Astrocyte of the hippocampus (primary cell): ENCODE data around the gene CA11.

Source experiments
- DNase-seq: peaks from one replicate; pipeline ENCODE4 v3.0.0; 2011; ENCODE audit warnings: low read depth, low spot score

Gene CA11

DNA sequence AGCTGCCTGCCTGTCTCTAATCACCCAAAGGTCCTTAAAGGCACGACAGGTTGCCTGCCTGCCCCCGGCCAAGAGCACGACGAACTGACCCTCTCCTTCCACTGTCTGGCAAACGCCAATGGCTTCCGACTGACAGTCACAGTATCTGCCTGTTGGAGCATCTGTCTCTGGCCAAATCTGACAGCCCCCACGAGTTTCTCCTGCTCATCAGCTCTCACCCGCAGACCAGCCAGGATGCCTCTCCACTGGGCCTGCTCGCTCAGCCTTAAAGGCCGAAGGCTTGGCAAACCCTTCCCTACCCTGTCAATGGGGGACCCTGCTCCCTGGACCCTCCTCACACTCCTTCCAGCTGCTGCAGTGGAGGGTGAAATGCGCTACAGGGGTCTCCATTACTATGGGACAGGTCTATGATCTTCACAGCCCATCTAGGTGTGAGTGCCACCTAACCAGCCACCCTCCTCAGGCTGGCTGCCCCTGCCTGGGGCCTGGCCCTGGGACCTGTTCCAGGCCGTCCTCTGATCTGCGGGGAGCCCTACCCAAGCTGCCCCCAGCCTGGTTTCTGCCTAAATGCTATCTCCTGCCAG is 32.0 kb downstream of the CA11 start:
- no peak for DNase-seq

DNA sequence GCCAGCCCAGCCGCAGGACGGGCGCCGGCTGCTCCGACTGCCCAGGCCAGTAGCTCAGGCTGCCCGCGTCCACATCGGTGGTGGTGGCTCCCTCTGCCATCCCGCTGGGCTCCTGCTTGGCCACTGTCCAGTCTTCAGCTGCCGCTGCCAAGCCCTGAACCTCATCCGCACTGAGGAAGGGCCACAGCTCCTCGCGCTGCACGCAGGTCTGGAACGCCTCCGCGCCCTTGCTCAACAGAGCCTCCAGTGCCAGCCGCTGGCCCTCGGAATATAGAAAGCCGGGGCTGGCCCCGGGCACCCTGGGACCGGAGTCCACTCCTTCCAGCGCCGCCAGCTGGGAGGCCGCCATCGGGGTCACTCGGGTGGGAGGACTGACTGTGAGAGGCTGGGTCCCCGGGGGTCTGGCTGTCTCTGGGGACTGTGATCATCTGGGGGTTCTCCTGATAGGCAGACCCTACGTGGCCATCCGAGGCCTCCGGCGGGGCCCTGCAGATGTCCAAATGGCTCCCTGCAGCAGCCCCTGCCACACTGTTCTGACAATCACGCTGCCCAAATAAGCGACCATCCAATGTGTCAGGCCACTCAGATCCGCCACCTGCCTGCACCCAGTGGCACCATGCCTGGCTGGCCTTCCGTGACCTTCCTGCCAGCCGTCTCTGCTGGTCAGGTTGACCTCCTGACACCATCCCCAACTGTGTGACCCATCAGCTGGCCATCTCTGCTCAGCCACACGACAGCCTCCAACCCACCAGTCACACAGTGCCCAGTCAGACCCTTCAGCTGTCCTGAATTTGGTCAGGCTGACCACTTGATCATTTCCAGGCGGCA is 32.7 kb downstream of the CA11 start:
- peak; percentile 25 for DNase-seq

DNA sequence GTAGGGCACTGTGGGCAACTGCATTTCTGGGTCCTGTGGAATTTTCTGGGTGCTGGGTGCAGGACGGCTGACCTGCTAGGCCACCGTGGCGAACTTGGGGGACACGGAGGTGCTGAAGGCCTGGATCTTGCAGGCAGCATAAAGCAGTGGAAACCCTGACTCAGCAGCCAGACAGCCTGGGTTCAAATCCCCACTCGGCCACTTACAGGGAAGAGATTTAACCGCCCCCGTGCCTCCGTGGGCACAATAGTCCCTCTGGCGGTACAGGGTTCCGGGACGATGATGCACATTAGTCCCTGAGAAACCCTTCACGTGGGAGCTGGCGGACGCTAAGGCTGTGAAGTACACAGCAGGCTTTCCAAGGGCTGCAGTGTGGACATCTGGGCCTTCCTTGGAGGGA is 34.1 kb downstream of the CA11 start:
- no peak for DNase-seq

DNA sequence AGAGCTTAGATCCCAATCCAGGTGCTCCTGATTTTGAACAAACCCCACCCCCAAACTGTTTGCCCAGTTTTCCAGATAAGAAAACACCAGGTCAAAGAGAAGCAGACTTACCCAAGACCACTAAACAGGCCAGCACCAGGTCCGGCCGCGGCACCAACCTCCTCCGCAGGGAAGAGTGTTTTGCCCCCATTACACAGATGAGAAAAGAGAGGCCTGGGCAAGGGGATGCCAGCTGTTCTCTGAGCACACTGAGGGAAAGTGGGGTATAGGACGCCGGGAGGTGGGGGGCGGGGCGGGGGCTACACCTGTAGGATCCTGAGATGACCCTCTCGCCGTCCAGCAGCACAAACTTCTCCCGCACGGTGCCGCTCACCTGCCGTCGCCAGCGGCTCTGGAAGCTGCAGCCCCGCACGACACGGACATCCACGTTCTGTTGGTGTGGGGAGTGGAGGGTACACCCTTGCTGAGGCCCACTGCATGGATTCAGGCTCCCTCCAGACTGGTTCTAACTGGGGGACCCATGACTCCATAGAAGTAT is 36.3 kb downstream of the CA11 start:
- DNase-seq = no peak

DNA sequence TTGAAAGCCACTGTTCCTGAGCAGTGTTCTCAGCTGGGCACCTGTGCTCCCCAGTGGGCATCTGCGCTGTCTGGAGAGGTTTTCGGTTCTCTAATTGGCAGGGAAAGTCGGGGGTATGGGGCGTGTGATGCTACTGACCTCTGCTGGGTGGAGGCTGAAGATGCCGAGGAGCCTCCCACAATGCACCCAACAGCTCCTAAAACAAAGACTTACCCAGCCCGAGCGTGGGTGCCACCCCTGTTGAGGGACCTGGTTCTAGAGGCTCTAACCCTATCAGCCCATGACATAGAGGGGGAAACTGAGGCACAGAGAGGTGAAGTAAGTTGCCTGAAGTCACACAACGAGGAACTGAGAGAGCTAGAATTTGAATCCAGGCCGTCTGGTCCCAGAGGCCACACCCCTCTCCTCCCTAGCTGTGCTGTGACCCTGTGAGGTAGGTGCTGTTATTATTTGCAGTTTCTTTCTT is 37.2 kb downstream of the CA11 start:
- peak; percentile 61 for DNase-seq

DNA sequence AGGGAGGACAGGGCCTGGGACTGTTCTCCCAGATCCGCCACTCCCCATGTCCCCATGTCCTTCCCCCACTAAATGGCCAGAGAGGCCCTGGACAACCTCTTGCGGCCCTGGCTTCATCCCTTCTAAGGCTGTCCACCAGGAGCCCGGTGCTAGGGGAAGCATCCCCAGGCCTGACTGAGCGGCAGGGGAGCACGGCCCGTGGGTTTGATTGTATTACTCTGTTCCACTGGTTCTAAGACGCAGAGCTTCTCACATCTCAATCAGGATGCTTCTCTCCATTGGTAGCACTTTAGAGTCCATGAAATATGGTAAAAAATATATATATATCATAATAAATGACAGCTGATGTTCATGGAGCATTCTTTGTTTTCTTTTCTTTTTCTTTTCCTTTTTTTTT is 38.6 kb downstream of the CA11 start:
- no peak for DNase-seq

DNA sequence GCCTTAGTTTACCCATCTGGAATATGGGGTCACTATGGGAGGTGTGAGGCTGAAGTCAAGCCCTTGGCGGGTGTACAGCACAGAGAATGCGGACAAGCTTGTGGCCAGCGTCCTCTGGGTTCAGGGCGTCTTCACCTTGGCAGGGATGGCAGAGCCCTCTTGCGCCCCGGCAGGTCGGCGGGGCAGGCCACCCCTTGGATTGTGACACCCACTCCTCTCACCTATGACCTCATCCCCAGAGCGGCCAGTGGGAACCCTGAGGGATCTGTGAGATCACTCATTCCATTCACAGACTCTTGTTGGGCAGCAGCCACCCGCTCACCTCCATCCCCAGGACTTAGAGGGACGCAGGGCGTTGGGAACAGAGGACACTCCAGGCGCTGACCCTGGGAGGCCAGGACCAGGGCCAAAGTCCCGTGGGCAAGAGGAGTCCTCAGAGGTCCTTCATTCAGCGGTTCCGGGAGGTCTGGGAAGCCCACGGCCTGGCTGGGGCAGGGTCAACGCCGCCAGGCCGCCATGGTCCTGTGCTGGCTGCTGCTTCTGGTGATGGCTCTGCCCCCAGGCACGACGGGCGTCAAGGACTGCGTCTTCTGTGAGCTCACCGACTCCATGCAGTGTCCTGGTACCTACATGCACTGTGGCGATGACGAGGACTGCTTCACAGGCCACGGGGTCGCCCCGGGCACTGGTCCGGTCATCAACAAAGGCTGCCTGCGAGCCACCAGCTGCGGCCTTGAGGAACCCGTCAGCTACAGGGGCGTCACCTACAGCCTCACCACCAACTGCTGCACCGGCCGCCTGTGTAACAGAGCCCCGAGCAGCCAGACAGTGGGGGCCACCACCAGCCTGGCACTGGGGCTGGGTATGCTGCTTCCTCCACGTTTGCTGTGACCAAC is 39.3 kb downstream of the CA11 start, which contains the start of gene SPACA4:
Gene SPACA4 (plus strand): TSS at position 280 of the 896 bp plus-strand sequence. CDS start 237 bp downstream, at position 517.
- no peak for DNase-seq

DNA sequence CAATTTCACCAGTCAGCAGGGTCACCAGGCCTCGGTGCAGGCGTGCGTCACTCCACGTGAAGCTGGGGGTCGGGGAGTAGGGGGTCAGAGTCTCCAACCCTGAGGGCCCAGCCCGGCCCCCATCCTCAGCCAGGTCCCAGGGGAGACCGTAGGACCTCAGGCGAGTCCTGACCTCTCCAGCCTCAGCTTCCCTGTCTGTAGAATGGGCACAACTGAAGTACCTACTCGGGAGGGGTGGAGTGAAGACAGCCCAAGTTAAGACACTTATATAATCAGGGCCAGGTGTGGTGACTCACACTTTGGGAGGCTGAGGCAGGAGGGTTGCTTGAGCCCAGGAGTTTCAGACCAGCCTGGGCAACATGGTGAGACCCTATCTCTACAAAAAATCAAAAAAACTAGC is 42.1 kb downstream of the CA11 start:
- no peak for DNase-seq

DNA sequence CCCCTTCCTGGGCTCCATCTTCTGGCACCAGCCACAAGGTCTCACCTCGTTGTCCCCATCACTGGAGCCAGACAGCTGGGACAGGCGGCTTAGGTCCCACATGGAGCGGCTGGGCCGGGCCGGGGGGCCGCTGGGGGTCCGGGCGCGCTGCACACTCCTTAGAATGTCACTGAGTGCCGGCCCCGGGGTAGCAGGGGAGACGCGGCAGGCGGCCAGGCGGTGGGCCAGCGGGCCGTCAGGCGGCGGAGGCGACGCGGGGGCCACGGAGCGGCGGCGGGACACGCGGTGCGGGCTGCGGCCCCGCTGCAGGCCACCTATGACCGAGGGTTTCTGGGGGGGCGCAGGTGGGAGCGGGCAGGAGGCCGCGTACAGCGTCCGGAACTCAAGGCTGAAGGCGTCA is 42.5 kb downstream of the CA11 start:
- DNase-seq = no peak

DNA sequence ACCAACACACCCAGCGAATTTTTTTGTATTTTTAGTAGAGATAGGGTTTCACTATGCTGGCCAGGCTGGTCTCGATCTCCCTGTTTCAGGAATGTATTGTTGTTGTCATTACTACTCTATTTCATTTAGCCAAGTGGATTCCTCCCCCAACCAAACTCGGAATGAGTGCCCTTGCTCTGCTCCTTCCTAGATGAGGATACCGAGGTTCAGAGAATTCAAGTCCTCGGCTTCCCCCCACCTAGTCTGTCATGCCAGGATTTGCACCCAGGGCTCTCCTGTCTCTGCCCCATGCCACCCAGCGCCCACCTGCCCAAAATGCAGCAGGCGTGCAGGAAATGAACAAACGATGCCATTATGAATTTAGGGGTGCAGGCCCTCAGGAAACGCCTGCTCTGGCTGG is 43.0 kb downstream of the CA11 start:
- DNase-seq = no peak

DNA sequence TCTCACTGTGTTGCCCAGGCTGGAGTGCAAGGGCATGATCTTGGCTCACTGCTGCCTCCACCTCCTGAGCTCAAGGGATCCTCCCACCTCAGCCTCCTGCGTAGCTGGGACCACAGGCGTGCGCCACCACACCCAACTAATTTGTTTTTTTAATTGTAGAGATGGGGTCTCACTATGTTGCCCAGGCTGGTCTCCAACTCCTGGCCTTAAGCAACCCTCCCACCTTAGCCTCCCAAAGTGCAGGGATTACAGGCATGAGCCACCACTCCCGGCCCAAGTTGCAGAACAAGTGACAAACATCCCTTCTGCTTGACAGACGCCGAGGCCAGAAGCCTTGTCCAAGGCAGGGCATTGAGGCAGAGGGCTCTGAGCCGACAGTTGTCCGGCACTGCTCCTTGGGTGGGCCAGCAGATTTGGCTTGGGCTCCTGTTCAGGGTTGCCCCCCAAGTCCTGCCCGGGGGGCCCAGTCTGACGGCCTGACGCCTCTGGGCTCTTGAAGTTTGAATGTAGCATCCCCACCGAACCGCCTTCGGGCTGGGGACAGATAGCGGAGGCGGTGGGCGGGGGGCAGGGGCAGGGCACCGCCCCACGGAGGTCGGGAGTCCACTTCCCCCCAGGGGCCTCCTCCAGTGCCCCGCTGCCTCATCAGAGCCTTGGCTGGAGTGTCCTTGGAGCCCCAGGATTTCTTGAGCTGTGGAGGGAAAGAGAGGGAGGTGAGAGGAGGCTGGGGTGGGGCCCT is 45.1 kb downstream of the CA11 start:
- no peak for DNase-seq

DNA sequence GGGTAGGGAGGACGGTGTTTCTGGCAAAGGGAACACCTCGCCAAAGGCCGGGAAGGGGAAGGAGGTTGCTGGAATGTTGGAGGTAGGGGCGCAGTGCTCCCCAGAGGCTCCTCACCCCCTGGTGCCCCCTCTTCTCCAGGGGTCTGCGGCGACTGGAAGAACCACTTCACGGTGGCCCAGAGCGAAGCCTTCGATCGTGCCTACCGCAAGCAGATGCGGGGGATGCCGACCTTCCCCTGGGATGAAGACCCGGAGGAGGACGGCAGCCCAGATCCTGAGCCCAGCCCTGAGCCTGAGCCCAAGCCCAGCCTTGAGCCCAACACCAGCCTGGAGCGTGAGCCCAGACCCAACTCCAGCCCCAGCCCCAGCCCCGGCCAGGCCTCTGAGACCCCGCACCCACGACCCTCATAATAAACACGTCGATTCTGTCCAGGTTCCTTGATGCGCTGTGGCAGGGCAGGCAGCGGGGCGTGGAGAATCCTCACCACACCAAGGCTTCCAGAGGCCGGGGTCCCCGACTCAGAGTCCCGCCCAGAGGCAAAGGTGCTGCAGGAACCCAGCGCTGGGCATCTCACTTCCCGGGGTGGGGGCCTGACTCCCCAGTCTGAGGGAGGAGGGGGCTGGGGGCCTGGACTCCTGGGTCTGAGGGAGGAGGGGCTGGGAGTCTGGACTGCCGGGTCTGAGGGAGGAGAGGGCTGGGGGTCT is 46.8 kb downstream of the CA11 start:
- no peak for DNase-seq

DNA sequence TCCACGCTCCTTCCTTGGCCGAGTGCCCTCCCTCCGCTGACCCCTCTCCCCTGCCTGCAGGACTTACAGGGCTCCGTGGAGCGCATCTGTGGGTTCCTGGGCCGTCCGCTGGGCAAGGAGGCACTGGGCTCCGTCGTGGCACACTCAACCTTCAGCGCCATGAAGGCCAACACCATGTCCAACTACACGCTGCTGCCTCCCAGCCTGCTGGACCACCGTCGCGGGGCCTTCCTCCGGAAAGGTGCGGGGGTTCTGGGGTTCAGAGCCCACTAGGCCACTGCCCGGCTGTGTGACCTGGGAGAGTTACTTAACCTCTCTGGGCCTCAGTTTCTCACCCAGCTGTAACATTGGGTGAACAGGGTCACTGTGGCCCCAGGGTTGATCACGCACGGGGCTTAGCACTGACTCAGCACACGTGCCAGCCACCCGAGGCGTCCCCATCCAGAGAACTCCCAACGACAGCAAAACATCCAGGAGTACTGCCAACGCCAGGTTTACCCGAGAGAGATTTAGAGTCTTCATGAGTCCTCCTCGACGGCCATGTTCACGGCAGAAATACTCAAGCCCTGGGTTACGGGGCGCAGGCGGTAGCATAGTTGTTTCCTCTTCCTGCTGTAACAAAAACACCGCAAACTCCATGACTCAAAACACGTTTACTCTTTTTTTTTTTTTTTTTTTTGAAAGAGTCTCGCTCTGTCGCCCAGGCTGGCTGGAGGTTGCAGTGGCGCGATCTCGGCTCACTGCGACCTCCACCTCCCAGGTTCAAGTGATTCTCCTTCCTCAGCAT is 49.1 kb downstream of the CA11 start:
- DNase-seq = no peak

DNA sequence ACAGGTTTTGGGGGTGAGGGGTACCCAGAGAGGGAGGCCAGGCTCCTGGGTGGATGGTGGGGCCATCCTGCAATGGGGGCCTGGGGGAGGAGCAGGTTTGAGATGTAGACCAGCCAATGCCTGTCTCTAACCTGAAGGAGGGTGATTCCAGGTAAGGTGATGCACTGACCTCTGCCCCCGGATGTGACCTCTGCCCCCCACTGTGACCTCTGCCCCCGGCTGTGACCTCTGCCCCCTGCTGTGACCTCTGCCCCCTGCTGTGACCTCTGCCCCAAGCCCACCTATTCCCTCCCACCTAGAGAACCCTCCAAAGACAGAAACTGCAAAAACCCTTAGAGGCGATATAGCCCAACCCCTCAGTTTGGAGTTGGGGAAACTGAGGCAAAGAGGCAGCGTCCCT is 49.8 kb downstream of the CA11 start:
- no peak for DNase-seq

DNA sequence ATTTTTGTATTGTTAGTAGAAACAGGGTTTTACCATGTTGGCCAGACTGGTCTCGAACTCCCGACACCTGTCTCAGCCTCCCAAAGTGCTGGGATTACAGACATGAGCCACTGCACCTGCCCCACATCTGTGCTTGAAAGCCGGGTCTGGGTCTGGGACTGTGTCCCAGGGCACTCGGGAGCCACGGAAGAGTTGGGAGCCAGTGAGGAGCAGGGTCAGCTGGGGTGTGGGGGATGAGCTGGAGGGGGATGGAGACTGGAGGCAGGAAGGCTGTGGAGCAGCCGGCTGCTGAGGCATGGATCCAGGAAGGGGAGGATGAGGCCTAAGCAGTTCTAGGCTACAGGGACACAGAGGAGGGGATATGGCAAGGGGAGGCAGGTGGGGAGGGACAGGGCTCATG is 50.2 kb downstream of the CA11 start:
- no peak for DNase-seq

DNA sequence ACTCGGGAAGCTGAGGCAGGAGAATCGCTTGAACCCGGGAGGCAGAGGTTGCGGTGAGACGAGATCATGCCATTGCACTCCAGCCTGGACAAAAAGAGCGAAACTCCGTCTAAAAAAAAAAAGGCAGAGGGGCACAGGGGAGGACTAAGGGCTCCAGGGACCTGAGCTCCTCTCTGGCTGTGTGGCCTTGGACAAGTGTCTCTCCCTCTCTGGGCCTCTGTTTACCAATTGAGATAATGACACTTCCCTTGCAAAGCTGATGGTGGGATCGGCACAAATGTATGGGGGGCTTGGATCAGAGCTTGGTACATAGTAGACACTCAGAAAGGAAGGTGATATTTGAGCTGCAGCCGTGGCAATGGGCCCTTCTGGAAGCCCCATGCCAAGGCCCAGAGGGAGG is 50.8 kb downstream of the CA11 start:
- DNase-seq = no peak

DNA sequence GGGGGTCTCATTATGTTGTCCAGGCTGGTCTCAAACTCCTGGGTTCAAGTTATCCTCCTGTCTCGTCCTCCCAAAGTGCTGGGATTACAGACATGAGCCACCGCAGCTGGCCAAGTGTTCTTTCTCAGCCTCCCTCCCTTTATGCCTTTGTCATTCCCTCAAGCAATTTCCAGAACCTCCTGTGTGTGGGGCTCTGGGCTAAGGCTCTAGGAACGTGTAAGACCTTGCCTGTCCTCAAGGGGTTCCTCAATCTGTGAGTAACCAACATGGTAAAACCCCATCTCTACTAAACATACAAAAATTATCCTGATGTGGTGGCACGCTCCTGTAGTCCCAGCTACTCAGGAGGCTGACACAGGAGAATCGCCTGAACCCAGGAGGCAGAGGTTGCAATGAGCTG is 55.0 kb downstream of the CA11 start:
- DNase-seq = no peak

DNA sequence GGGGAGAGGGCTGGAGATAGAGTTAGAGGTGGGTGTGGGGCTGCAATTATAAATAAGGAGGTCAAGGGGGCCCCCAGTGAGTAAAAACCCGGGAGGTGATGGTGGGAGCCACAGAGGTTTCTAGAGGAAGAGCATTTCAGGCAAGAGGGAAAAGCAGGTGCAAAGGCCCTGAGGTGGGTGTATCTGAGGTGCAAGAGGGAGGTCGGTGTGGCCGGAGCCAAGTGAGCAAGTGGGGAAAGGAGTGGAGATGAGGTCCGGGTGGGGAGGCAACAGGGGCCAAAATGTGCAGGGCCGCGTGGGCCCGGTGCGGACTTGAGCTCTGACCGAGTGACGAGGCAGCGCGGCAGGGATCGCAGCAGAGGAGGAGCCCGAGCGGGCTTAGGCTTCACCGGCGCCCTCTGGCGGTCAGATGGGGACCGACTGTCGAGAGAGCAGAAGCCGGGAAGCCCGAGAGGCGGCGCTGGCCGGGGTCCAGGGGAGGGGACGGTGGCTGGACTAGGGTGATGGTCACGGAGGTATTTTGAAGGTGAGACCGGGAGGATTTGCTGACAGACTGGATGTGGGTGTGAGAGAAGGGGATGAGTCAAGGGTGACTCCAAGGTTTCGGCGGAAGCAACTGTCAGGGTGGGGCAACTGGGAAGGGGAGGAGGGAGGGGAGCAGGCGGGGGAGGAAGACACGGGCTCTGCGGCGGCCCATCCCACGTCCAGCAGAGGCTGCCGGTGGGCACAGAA is 57.2 kb downstream of the CA11 start:
- DNase-seq = peak; percentile 94
